HepG2 (cell line): ENCODE results near the gene PEX13. TPM values are rescaled to one million over a fixed set of nuclear protein-coding genes. Genes with fewer than 3 reads are reported as not detected.

ENCODE experiments used
- CENPX ChIP-seq: sonication (generic); formaldehyde crosslinking; IDR thresholded peaks from 2 replicates; pipeline ENCODE4 v1.9.0; 2021; ENCODE audit warnings: mild to moderate bottlenecking, missing genetic modification reagents, moderate library complexity
- FLYWCH1 ChIP-seq: sonication (generic); formaldehyde crosslinking; IDR thresholded peaks from 2 replicates; pipeline ENCODE4 v1.8.1; 2023; ENCODE audit warnings: mild to moderate bottlenecking, missing genetic modification reagents
- GTF3A ChIP-seq: sonication (generic); formaldehyde crosslinking; conservative IDR thresholded peaks from 2 replicates; pipeline ENCODE4 v1.4.0; 2020; ENCODE audit warnings: mild to moderate bottlenecking, missing genetic modification reagents
- IRF2 ChIP-seq: IDR thresholded peaks from 2 replicates; pipeline ENCODE4 v1.6.1; 2018; ENCODE audit warnings: missing genetic modification reagents, missing compliant biosample characterization
- JUND ChIP-seq: sonication (generic); formaldehyde crosslinking; IDR thresholded peaks from 2 replicates; pipeline ENCODE4 v1.8.0; 2022; ENCODE audit warnings: mild to moderate bottlenecking, missing genetic modification reagents
- MED1 ChIP-seq: sonication (generic); formaldehyde crosslinking; IDR thresholded peaks from 2 replicates; pipeline ENCODE4 v1.4.0; 2020; ENCODE audit warnings: missing genetic modification reagents
- MTF2 ChIP-seq: sonication (generic); formaldehyde crosslinking; IDR thresholded peaks from 2 replicates; pipeline ENCODE4 v1.5.0; 2020; ENCODE audit warnings: missing genetic modification reagents, borderline replicate concordance
- REXO4 ChIP-seq: sonication (generic); formaldehyde crosslinking; IDR thresholded peaks from 2 replicates; pipeline ENCODE4 v1.8.0; 2022; ENCODE audit warnings: missing genetic modification reagents, mild to moderate bottlenecking, borderline replicate concordance
- RFX3 ChIP-seq: IDR thresholded peaks from 2 replicates; pipeline ENCODE4 v1.6.1; 2016; ENCODE audit warnings: missing biosample characterization, missing genetic modification reagents
- SNAI1 ChIP-seq: sonication (generic); formaldehyde crosslinking; IDR thresholded peaks from 2 replicates; pipeline ENCODE4 v1.5.0; 2020; ENCODE audit warnings: mild to moderate bottlenecking, missing genetic modification reagents, borderline replicate concordance
- ZKSCAN1 ChIP-seq: fragments of 150-350 bp; IDR thresholded peaks from 2 replicates; pipeline ENCODE4 v1.6.1; 2014; ENCODE audit warnings: low read length
- ZNF121 ChIP-seq: sonication (generic); formaldehyde crosslinking; IDR thresholded peaks from 2 replicates; pipeline ENCODE4 v1.5.0; 2020; ENCODE audit warnings: mild to moderate bottlenecking, missing genetic modification reagents
- ZNF24 ChIP-seq: fragments of 450-650 bp; IDR thresholded peaks from 2 replicates; pipeline ENCODE4 v1.6.1; 2017; ENCODE audit warnings: antibody characterized with exemption, mild to moderate bottlenecking
- ZNF503 ChIP-seq: sonication (generic); formaldehyde crosslinking; IDR thresholded peaks from 2 replicates; pipeline ENCODE4 v1.4.0; 2020; ENCODE audit warnings: missing genetic modification reagents
- ZNF788 ChIP-seq: sonication (generic); formaldehyde crosslinking; IDR thresholded peaks from 2 replicates; pipeline ENCODE4 v1.5.0; 2020; ENCODE audit warnings: mild to moderate bottlenecking, missing genetic modification reagents, borderline replicate concordance
- polyA plus RNA-seq, 8 experiments: library from polyadenylated mRNA; depleted of rRNA in 3 of 8; stranded (reverse) in 7 of 8; unstranded in 1 of 8; fragments of >200 nt; fragmentation: Illumina TruSeq in 4 of 8; extraction: Trizol in 4 of 8; gene quantifications; 2 replicates each; pipeline versions ENCODE4 v1.2.1 to v1.2.3, GENCODE V29; 2011 to 2016; ENCODE audit warnings: low read depth in 4 of 8, missing spikeins in 1 of 8, mixed read lengths in 1 of 8; ENCODE audit not compliant: insufficient read depth in 1 of 8
- total RNA-seq, 5 experiments: library from RNA; depleted of rRNA; stranded (reverse); fragments of >200 nt; fragmentation: Illumina TruSeq; extraction: Trizol; gene quantifications; 2 replicates each; pipeline ENCODE4 v1.2.3, GENCODE V29; 2016; ENCODE audit warnings: low read depth in 1 of 5
- TF ChIP-seq, protein P1 (sequence below): sonication (generic); formaldehyde crosslinking; IDR thresholded peaks from 2 replicates; pipeline ENCODE4 v1.8.0; 2022; ENCODE audit warnings: mild to moderate bottlenecking, missing genetic modification reagents; ENCODE audit not compliant: insufficient replicate concordance
- TF ChIP-seq, protein P2 (sequence below): sonication (generic); formaldehyde crosslinking; IDR thresholded peaks from 2 replicates; pipeline ENCODE4 v1.8.1; 2023; ENCODE audit warnings: mild to moderate bottlenecking, missing genetic modification reagents
- TF ChIP-seq, protein P3 (sequence below): sonication (generic); formaldehyde crosslinking; IDR thresholded peaks from 2 replicates; pipeline ENCODE4 v1.4.0; 2020; ENCODE audit warnings: missing genetic modification reagents
- TF ChIP-seq, protein P4 (sequence below): sonication (generic); formaldehyde crosslinking; IDR thresholded peaks from 2 replicates; pipeline ENCODE4 v1.8.0; 2022; ENCODE audit warnings: missing genetic modification reagents, low read depth, mild to moderate bottlenecking, borderline replicate concordance
- TF ChIP-seq, protein P5 (sequence below), 2 experiments: sonication (generic) in 1 of 2; formaldehyde crosslinking in 1 of 2; IDR thresholded peaks; 2 replicates each; pipeline versions ENCODE4 v1.5.1 to v1.6.1; 2011 to 2020; ENCODE audit warnings: borderline replicate concordance in 1 of 2, low read depth in 1 of 2, low read length in 1 of 2, mild to moderate bottlenecking in 1 of 2, missing genetic modification reagents in 1 of 2, moderate library complexity in 1 of 2
- TF ChIP-seq, protein P6 (sequence below): sonication (generic); formaldehyde crosslinking; IDR thresholded peaks from 2 replicates; pipeline ENCODE4 v1.4.0; 2020; ENCODE audit warnings: missing genetic modification reagents

Gene PEX13
- total and polyA plus RNA-seq, 2 of the 13 experiments (the other 11 are each of a cell fraction or from before 2014, with no cell fraction given): 47.9 to 75.9 TPM

DNA sequence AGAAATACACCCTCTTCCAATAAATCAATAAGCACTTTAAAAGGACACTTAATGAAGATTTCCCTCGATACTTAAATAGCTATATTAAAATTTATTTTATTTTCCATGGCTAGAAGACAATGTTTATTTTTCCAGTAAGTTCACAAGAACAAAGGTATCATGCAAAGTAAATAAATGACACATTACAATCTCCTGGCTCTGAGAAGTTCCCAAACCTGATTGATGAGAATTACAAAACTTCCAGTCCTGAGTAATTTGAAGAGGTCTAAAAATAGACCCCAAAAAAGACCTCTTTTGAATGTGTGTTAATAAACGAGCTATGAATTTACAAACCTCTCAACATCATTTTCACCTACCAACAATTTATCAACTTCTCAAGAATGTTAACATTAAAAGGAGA is 1.5 kb upstream of the PEX13 start (continued):
- TF ChIP-seq, protein P1, sequence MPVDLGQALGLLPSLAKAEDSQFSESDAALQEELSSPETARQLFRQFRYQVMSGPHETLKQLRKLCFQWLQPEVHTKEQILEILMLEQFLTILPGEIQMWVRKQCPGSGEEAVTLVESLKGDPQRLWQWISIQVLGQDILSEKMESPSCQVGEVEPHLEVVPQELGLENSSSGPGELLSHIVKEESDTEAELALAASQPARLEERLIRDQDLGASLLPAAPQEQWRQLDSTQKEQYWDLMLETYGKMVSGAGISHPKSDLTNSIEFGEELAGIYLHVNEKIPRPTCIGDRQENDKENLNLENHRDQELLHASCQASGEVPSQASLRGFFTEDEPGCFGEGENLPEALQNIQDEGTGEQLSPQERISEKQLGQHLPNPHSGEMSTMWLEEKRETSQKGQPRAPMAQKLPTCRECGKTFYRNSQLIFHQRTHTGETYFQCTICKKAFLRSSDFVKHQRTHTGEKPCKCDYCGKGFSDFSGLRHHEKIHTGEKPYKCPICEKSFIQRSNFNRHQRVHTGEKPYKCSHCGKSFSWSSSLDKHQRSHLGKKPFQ (CRISPR knock-in tag): no peak
- no peak for TF ChIP-seq ZNF121 (CRISPR knock-in tag)
- 0 out of 2 replicates have a peak, but pooled peaks have one; percentile 26 for TF ChIP-seq ZNF503 (CRISPR knock-in tag)
- TF ChIP-seq, protein P2, sequence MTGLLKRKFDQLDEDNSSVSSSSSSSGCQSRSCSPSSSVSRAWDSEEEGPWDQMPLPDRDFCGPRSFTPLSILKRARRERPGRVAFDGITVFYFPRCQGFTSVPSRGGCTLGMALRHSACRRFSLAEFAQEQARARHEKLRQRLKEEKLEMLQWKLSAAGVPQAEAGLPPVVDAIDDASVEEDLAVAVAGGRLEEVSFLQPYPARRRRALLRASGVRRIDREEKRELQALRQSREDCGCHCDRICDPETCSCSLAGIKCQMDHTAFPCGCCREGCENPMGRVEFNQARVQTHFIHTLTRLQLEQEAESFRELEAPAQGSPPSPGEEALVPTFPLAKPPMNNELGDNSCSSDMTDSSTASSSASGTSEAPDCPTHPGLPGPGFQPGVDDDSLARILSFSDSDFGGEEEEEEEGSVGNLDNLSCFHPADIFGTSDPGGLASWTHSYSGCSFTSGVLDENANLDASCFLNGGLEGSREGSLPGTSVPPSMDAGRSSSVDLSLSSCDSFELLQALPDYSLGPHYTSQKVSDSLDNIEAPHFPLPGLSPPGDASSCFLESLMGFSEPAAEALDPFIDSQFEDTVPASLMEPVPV (CRISPR knock-in tag): no peak
- TF ChIP-seq, protein P3, sequence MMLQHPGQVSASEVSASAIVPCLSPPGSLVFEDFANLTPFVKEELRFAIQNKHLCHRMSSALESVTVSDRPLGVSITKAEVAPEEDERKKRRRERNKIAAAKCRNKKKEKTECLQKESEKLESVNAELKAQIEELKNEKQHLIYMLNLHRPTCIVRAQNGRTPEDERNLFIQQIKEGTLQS (CRISPR knock-in tag): no peak
- TF ChIP-seq, protein P4, sequence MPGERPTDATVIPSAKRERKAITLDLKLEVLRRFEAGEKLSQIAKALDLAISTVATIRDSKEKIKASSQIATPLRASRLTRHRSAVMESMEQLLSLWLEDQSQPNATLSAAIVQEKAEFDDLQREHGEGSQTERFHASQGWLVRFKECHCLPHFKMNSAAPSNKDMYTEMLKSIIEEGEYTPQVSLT (CRISPR knock-in tag): no peak
- no peak for TF ChIP-seq GTF3A
- no peak for TF ChIP-seq SNAI1
- no peak for TF ChIP-seq FLYWCH1 (CRISPR knock-in tag)
- TF ChIP-seq IRF2: no peak
- TF ChIP-seq, protein P5, sequence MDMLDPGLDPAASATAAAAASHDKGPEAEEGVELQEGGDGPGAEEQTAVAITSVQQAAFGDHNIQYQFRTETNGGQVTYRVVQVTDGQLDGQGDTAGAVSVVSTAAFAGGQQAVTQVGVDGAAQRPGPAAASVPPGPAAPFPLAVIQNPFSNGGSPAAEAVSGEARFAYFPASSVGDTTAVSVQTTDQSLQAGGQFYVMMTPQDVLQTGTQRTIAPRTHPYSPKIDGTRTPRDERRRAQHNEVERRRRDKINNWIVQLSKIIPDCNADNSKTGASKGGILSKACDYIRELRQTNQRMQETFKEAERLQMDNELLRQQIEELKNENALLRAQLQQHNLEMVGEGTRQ (IDR thresholded peaks at IDR 0.05; ENCODE audit: low read depth, low read length): no peak
- TF ChIP-seq, protein P5 (CRISPR knock-in tag; IDR thresholded peaks at IDR 0.05; ENCODE audit: borderline replicate concordance): no peak
- no peak for TF ChIP-seq MTF2 (CRISPR knock-in tag)
- no peak for TF ChIP-seq ZKSCAN1
- no peak for TF ChIP-seq REXO4 (CRISPR knock-in tag)
- TF ChIP-seq CENPX (CRISPR knock-in tag): no peak
- TF ChIP-seq, protein P6, sequence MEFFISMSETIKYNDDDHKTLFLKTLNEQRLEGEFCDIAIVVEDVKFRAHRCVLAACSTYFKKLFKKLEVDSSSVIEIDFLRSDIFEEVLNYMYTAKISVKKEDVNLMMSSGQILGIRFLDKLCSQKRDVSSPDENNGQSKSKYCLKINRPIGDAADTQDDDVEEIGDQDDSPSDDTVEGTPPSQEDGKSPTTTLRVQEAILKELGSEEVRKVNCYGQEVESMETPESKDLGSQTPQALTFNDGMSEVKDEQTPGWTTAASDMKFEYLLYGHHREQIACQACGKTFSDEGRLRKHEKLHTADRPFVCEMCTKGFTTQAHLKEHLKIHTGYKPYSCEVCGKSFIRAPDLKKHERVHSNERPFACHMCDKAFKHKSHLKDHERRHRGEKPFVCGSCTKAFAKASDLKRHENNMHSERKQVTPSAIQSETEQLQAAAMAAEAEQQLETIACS (CRISPR knock-in tag): no peak
- no peak for TF ChIP-seq RFX3
- no peak for TF ChIP-seq MED1 (CRISPR knock-in tag)
- no peak for TF ChIP-seq JUND (CRISPR knock-in tag)
- TF ChIP-seq ZNF788: no peak
- no peak; the same call in 1 of the 2 replicates for TF ChIP-seq ZNF24
